MCF 10A (cell line): ENCODE results near the gene KCNK16. TPM values are rescaled to one million over a fixed set of nuclear protein-coding genes. Genes with fewer than 3 reads are reported as not detected.

Experiments
- BruUV-seq: library from RNA; stranded (reverse); fragments of 400-500 nt; replicated peaks from 2 replicates; lab custom pipeline; 2021; lab: Mats Ljungman, UMichigan
- CTCF ChIA-PET: fragments of 300-600 bp; sonication (Branson Sonifier 250); formaldehyde crosslinking; extraction: SDS; loops from one replicate; lab custom pipeline; 2021; ENCODE audit warnings: antibody characterized with exemption, inconsistent platforms; lab: Yijun Ruan, JAX
- POLR2A ChIA-PET: fragments of 300-600, 350-650 bp; sonication (Branson Sonifier 250); formaldehyde crosslinking; extraction: SDS; loops from one replicate; lab custom pipeline; 2020; ENCODE audit warnings: antibody characterized with exemption, inconsistent platforms; lab: Yijun Ruan, JAX
- DNase-seq: peaks from one replicate; pipeline ENCODE4 v3.0.0-alpha.2; 2018; ENCODE audit not compliant: unreplicated experiment
- H3K27ac Mint-ChIP-seq: one replicate; pipeline ENCODE4 v1.8.0; 2022; ENCODE audit warnings: mild to moderate bottlenecking, low read depth, mixed read lengths; ENCODE audit not compliant: unreplicated experiment
- H3K27me3 Mint-ChIP-seq: one replicate; pipeline ENCODE4 v1.8.0; 2022; ENCODE audit warnings: mixed read lengths; ENCODE audit not compliant: insufficient read depth, unreplicated experiment
- H3K36me3 Mint-ChIP-seq: one replicate; pipeline ENCODE4 v1.8.0; 2022; ENCODE audit warnings: mild to moderate bottlenecking, moderate library complexity, mixed read lengths; ENCODE audit not compliant: insufficient read depth, unreplicated experiment
- H3K4me1 Mint-ChIP-seq: one replicate; pipeline ENCODE4 v1.8.0; 2022; ENCODE audit warnings: mixed read lengths; ENCODE audit not compliant: insufficient read depth, unreplicated experiment
- H3K4me3 Mint-ChIP-seq: one replicate; pipeline ENCODE4 v1.8.0; 2022; ENCODE audit warnings: mild to moderate bottlenecking, moderate library complexity, mixed read lengths; ENCODE audit not compliant: unreplicated experiment
- H3K9me3 Mint-ChIP-seq: one replicate; pipeline ENCODE4 v1.8.0; 2022; ENCODE audit warnings: mixed read lengths; ENCODE audit not compliant: unreplicated experiment
- CTCF ChIP-seq: fragments of 200-600 bp; IDR thresholded peaks from one replicate; pipeline ENCODE4 v1.8.0; 2022; ENCODE audit warnings: antibody characterized with exemption, mild to moderate bottlenecking; ENCODE audit not compliant: unreplicated experiment
- intact Hi-C: fragments of 100-400 bp; cut with micrococcal nuclease; formaldehyde crosslinking; loops from 2 replicates; pipeline ENCODE4 v1.14.1; 2022
- total RNA-seq: library from RNA; stranded (reverse); gene quantifications from 2 replicates; pipeline ENCODE4 v1.2.3, GENCODE V29; 2022

The KCNK16 gene
- total RNA-seq, 1 experiment from 2014 or later = not detected

GRCh38 chr6:39361657-39362486 lies 39.4 kb upstream of the KCNK16 start:
- intact Hi-C loops = loop anchor here (1.0 to 5.0 kb wide), 3 partner anchors 15 to 1485 kb away; no protein-coding TSS in a partner anchor
- no peaks in the 10 kb centered on the region for H3K9me3 Mint-ChIP-seq
- H3K4me3 Mint-ChIP-seq = no peak overlapping the region

GRCh38 chr6:39360378-39360777 lies 37.9 kb upstream of the KCNK16 start:
- Mint-ChIP-seq H3K4me3 (no peak overlapping the region), H3K27me3 (no peaks in the 10 kb centered on the region), H3K36me3 (no peaks in the 10 kb centered on the region), H3K9me3 (no peaks in the 10 kb centered on the region), H3K27ac (no peak overlapping the region), H3K4me1 (peaks cover 12% of the 10 kb centered on the region)
- no peak for TF ChIP-seq CTCF
- intact Hi-C loops = loop anchor here (5.0 kb wide), 1 partner anchor 1487 kb away; no protein-coding TSS in a partner anchor
- CTCF ChIA-PET = interaction anchor here (0.7 to 6.4 kb wide), 5 partner anchors 9 to 529 kb away, joined by 3 to 58 read pairs (median 3); no protein-coding TSS in a partner anchor
- POLR2A ChIA-PET = no interaction called here
- BruUV-seq = no TSS peak
- DNase-seq = no peak

More at GRCh38 chr6:39361657-39362486, 39.4 kb upstream of the KCNK16 start:
- ChIA-PET POLR2A (no interaction called here), CTCF (interaction anchor here (0.6 to 6.4 kb wide), 28 partner anchors 9 to 1481 kb away, joined by 3 to 62 read pairs (median 4); no protein-coding TSS in a partner anchor)
- peak; percentile 70 for DNase-seq
- Mint-ChIP-seq H3K36me3 (no peaks in the 10 kb centered on the region), H3K27me3 (no peaks in the 10 kb centered on the region), H3K4me1 (peaks cover 14% of the 10 kb centered on the region), H3K27ac (no peak overlapping the region)
- no TSS peak for BruUV-seq
- peak; percentile 78 for TF ChIP-seq CTCF

- no TSS peak for BruUV-seq
- Mint-ChIP-seq H3K4me1 (peaks cover 8% of the 10 kb centered on the region), H3K27ac (no peak overlapping the region), H3K4me3 (no peak overlapping the region), H3K36me3 (no peaks in the 10 kb centered on the region), H3K27me3 (no peaks in the 10 kb centered on the region), H3K9me3 (no peaks in the 10 kb centered on the region)
- ChIA-PET CTCF (interaction anchor here (0.6 to 1.4 kb wide), 6 partner anchors 10 to 534 kb away, joined by 3 to 5 read pairs (median 3); no protein-coding TSS in a partner anchor), POLR2A (no interaction called here)
- intact Hi-C loops = no loop called here
- peak; percentile 57 for DNase-seq
- TF ChIP-seq CTCF = no peak
These were observed 35.6 kb upstream of the KCNK16 start for GRCh38 chr6:39357998-39358686.
